C4-2B (cell line): ENCODE data around the gene GGT1.
A peak's percentile ranks its signal among the peaks of the same experiment; 100 is the strongest.

Experiments used
- H3K27ac ChIP-seq: fragments of 450-650 bp; 2 replicates; pipeline ENCODE4 v1.5.1; 2017
- CTCF ChIP-seq: fragments of 450-650 bp; conservative IDR thresholded peaks from 2 replicates; pipeline ENCODE4 v1.5.1; 2017; ENCODE audit warnings: mild to moderate bottlenecking
- ZFX ChIP-seq: fragments of 450-650 bp; IDR thresholded peaks from 2 replicates; pipeline ENCODE4 v1.6.1; 2017

Gene GGT1

DNA sequence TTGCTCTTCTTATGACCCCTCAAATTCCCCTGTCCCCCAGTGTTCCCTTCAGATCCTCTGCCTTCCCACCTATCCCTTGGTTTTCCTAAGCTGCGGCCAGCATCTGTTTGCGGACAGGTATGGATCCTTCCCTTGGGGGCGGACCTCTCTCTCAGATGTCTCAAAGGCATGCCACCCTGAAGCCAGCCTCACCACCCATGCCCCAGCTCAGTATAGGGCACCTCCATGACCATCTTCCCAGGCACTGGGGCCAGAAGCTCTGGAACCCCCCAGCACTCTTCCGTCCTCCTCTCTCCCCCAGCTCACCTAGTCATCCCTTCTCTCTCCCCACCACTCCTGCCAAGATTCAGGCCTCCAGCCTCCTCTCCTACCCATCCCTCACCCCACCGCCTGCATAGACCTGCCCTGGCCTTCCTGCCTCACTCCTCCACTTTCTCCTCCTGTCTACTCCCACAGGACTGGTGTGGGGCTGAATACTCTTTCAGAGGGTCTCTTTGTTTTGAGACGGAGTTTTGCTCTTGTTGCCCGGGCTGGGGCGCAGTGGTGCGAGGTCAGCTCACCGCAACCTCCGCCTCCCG, 12.3 kb upstream of the GGT1 start:
- no peak for TF ChIP-seq ZFX
- TF ChIP-seq CTCF: no peak
- H3K27ac ChIP-seq: no peak overlapping the region

GRCh38 chr22:24591286-24591830, 11.6 kb upstream of the GGT1 start:
- TF ChIP-seq ZFX (no peak), CTCF (no peak)

GRCh38 chr22:24592058-24592850, 10.7 kb upstream of the GGT1 start:
- TF ChIP-seq CTCF: no peak
- TF ChIP-seq ZFX: no peak

More at GRCh38 chr22:24591286-24591830, 11.6 kb upstream of the GGT1 start:
- H3K27ac ChIP-seq: peak overlapping the region; percentile 97

DNA sequence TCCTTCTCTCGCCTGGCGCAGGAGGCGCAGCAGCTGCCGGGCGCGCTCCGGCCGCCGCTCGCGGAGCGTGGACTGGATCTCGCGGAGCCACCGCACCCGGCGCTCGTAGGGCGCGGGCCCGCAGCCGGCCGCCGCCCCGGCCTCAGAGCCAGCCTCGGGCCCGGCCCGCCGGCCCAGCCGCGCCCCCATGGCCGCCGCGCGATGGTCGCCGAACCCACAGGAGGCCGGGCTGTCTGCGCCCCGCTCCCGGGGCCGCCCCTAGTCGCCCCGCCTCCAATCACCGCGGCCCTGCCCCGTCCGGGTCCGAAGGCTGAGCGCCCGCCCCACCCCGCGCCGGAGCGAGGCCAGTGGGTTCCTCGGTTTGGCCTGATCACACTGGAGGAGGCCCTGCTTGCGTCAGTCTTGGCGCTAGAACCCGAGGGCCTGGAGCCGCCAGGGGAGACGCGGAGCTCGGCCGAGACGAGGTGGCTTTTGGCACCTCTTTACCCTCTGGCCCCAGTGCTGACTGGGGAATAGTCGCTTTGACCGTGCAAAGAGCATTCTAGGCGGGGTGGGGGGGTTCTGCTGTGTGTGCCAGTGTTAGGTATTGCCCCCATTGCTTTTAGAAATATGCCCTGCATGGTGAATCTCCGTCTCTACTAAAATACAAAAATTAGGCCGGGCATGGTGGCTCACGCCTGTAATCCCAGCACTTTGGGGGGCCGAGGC, 10.0 kb upstream of the GGT1 start, which contains the start of gene LRRC75B:
TSS of gene LRRC75B (minus strand) at position 223 of the 708 bp plus-strand sequence. CDS start at position 189, 34 bp downstream.
- peak within 1 kb of the TSS; percentile 97 for H3K27ac ChIP-seq
- TF ChIP-seq ZFX: peak; percentile 67; the same call in 1 of the 2 replicates
- no peak for TF ChIP-seq CTCF

More at GRCh38 chr22:24592058-24592850, 10.7 kb upstream of the GGT1 start:
- peak overlapping the region; percentile 97 for H3K27ac ChIP-seq

DNA sequence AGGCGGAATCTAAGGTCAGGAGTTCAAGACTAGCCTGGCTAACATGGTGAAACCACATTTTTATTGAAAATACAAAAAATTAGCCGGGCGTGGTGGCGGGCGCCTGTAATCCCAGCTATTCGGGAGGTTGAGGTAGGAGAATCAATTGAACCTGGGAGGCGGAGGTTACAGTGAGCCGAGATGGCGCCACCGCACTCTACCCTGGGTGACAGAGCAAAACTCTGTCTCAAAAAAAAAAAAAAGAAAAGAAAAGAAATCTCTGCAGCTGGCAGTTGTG, 9.5 kb upstream of the GGT1 start:
- peak overlapping the region; percentile 97 for H3K27ac ChIP-seq

DNA sequence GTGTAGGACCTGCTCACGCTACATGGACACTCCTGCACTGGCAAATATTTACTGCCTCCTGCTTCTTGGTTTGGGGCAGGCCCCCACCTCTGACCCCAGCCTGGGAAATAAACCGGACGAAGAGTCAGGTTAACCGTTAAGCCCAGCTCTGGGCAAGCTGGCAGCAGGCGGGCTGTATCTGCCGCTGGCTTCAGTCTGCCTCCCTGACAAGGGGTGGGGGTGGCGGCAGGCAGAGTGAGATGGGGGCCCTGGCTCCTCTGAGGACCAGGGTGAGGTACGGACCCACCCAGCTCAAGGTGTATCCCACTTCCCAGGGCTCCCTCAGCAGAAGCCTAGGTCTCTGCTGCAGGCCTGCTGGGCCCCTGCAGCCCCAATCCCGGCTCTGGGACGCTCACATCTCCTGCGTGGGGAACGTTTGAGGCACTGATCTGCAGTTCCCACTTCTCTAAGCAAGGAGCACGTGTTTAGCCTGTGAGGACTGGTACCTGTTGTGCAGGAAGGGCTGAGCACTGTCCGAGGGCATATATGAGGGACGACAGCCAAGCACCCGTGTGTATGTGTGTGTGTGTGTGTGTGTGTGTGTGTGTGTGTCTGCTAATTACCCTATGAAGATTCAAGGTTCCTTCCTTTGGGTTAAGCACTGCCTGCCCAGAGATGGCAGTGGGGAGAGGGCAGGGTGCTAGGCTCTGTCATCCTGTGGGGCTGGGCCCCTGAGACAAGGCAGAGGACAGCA, 9.0 kb upstream of the GGT1 start:
- no peak for TF ChIP-seq CTCF
- TF ChIP-seq ZFX: no peak
- H3K27ac ChIP-seq: peak overlapping the region; percentile 97

DNA sequence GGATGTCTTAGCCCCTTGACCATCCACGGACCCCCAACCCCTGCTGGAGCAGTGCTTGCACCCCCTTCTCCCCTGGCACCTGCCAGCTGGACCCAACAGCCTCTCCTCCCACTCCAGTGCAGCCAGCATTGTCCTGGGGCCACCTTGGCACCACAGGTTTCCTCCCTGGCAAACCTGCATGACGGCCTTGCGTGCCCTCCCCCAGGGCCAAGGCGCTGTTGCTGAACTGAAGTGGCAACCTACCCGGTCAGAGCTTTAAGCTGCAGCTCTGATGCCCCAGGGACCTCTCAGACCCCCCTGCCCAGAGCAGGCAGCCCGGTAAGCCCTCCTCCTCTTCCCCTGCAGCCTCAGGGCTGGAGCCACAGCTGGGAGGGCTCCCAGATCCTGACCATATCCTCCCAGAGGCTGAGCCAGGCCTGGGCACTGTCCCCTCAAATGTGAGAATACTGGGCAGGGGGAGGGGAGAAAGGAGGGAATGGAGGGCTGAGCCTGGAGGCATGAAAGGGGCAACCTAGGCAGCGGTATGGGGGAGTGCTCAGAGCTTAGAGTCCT, 8.3 kb upstream of the GGT1 start:
- peak overlapping the region; percentile 97 for H3K27ac ChIP-seq
- TF ChIP-seq CTCF (no peak), ZFX (peak; percentile 33; the same call in 1 of the 2 replicates)
